Superior temporal gyrus (tissue), 1 donor: ENCODE data around the gene TEX52.
"Not testable (repeated sequence)": the region's sequence is repeated elsewhere in the genome, so short reads cannot be mapped to it uniquely, and the experiment has no call there.

Source experiments
- DNase-seq: peaks from one replicate; pipeline ENCODE4 v3.0.0-alpha.2; 2016; ENCODE audit errors: extremely low spot score

Gene TEX52

GRCh38 chr12:2857021-2857431, at the start of gene TEX52:
TEX52 (minus strand) TSS chr12:2857039; CDS start chr12:2857026, 13 bp downstream.
- DNase-seq: no peak

- DNase-seq: no peak
Observed at GRCh38 chr12:2904260-2904659, 47.4 kb upstream of the TEX52 start.

- DNase-seq: peak; percentile 84
Observed at GRCh38 chr12:2902272-2902880, 45.5 kb upstream of the TEX52 start.

GRCh38 chr12:2900642-2901041, 43.8 kb upstream of the TEX52 start:
- no peak for DNase-seq

- no peak for DNase-seq
Observed at GRCh38 chr12:2897418-2897817, 40.6 kb upstream of the TEX52 start.

GRCh38 chr12:2895511-2895910, 38.7 kb upstream of the TEX52 start:
- no peak for DNase-seq

- no peak for DNase-seq
Observed at GRCh38 chr12:2895051-2895451, 38.2 kb upstream of the TEX52 start.

GRCh38 chr12:2893007-2893406, 36.2 kb upstream of the TEX52 start:
- DNase-seq: no peak

GRCh38 chr12:2892246-2892645, 35.4 kb upstream of the TEX52 start:
- no peak for DNase-seq

- peak; percentile 50 for DNase-seq
Observed at GRCh38 chr12:2891240-2892053, 34.6 kb upstream of the TEX52 start.

- DNase-seq: peak; percentile 98
Observed at GRCh38 chr12:2890388-2891239, 33.8 kb upstream of the TEX52 start, which contains the start of gene TULP3. TULP3 (plus strand) TSS chr12:2890891; CDS start chr12:2890948, 57 bp downstream.

- DNase-seq: no peak
Observed at GRCh38 chr12:2890001-2890387, 33.2 kb upstream of the TEX52 start.

- DNase-seq: no peak
Observed at GRCh38 chr12:2886768-2887450, 30.1 kb upstream of the TEX52 start.

- no peak for DNase-seq
Observed at GRCh38 chr12:2884810-2885209, 28.0 kb upstream of the TEX52 start.

GRCh38 chr12:2879853-2880252, 23.0 kb upstream of the TEX52 start:
- DNase-seq: no peak

GRCh38 chr12:2877953-2878732, 21.3 kb upstream of the TEX52 start:
- no peak for DNase-seq

GRCh38 chr12:2877047-2877952, 20.5 kb upstream of the TEX52 start, which contains the start of the genes FOXM1 and RHNO1:
FOXM1 (minus strand) TSS chr12:2877174; CDS start chr12:2874478, 2,696 bp downstream.
RHNO1 (plus strand) TSS chr12:2877223; CDS start chr12:2885367, 8,144 bp downstream.
- DNase-seq: peak; percentile 96

- no peak for DNase-seq
Observed at GRCh38 chr12:2876431-2877046, 19.7 kb upstream of the TEX52 start.

GRCh38 chr12:2868986-2869632, 12.3 kb upstream of the TEX52 start:
- DNase-seq: not testable (repeated sequence)
